ENCODE measurements around the gene GPSM3. TPM values are rescaled to one million over a fixed set of nuclear protein-coding genes. Genes with fewer than 3 reads are reported as not detected.
"Not testable (repeated sequence)": the region's sequence is repeated elsewhere in the genome, so short reads cannot be mapped to it uniquely, and the experiment has no call there.

GPSM3 gene
- polyA plus RNA-seq, 1 experiment, result 13.3 TPM

- CTCF ChIA-PET, result no interaction called here
- TF ChIP-seq CTCF (IDR thresholded peaks at IDR 0.05; ENCODE audit: insufficient read depth, low read depth, low read length), result no peak
- H3K4me3 ChIP-seq (ENCODE audit: low read depth, low read length), result no peak overlapping the region
- H3K27me3 ChIP-seq (ENCODE audit: control insufficient read depth, insufficient read depth, low read length), result peaks cover 11% of the 10 kb centered on the region
- POLR2A ChIA-PET, result no interaction called here
- no peaks in the 10 kb centered on the region for H3K36me3 ChIP-seq (ENCODE audit: control insufficient read depth, insufficient read depth, low read length)
- no peak for DNase-seq (ENCODE audit: low read depth)
Observed at GRCh38 chr6:32213649-32214048, 21.2 kb upstream of the GPSM3 start.

GRCh38 chr6:32212076-32212760 lies 19.8 kb upstream of the GPSM3 start:
- Histone ChIP-seq H3K36me3 (ENCODE audit: control insufficient read depth, insufficient read depth, low read length) (no peaks in the 10 kb centered on the region), H3K4me3 (ENCODE audit: low read depth, low read length) (no peak overlapping the region), H3K27me3 (ENCODE audit: control insufficient read depth, insufficient read depth, low read length) (peaks cover 8% of the 10 kb centered on the region; the same call in 1 of the 2 replicates)
- no peak for DNase-seq (ENCODE audit: low read depth)
- ChIA-PET POLR2A (no interaction called here), CTCF (interaction anchor here (0.6 to 1.3 kb wide), 2 partner anchors 17 to 33 kb away, joined by 3 read pairs; no protein-coding TSS in a partner anchor)
- TF ChIP-seq CTCF (IDR thresholded peaks at IDR 0.05; ENCODE audit: insufficient read depth, low read depth, low read length), result no peak

- POLR2A ChIA-PET; DNase-seq (ENCODE audit: low read depth); H3K27me3 ChIP-seq (ENCODE audit: control insufficient read depth, insufficient read depth, low read length); H3K36me3 ChIP-seq (ENCODE audit: control insufficient read depth, insufficient read depth, low read length); H3K4me3 ChIP-seq (ENCODE audit: low read depth, low read length): not testable (repeated sequence)
- CTCF ChIA-PET, result interaction anchor here (0.6 to 1.3 kb wide), 2 partner anchors 18 to 33 kb away, joined by 3 read pairs; no protein-coding TSS in a partner anchor
Observed at GRCh38 chr6:32211432-32211831, 19.0 kb upstream of the GPSM3 start.

GRCh38 chr6:32210191-32210601 lies 17.8 kb upstream of the GPSM3 start:
- Histone ChIP-seq H3K27me3 (ENCODE audit: control insufficient read depth, insufficient read depth, low read length) (0 out of 2 replicates have a peak, but pooled peaks cover 4% of the 10 kb centered on the region), H3K36me3 (ENCODE audit: control insufficient read depth, insufficient read depth, low read length) (no peaks in the 10 kb centered on the region), H3K4me3 (ENCODE audit: low read depth, low read length) (no peak overlapping the region)
- no peak for TF ChIP-seq CTCF (IDR thresholded peaks at IDR 0.05; ENCODE audit: insufficient read depth, low read depth, low read length)
- ChIA-PET POLR2A (no interaction called here), CTCF (no interaction called here)
- DNase-seq (ENCODE audit: low read depth), result no peak

GRCh38 chr6:32208996-32209395 lies 16.6 kb upstream of the GPSM3 start:
- no peaks in the 10 kb centered on the region for H3K36me3 ChIP-seq (ENCODE audit: control insufficient read depth, insufficient read depth, low read length)
- TF ChIP-seq CTCF (IDR thresholded peaks at IDR 0.05; ENCODE audit: insufficient read depth, low read depth, low read length), result no peak
- no peak overlapping the region for H3K4me3 ChIP-seq (ENCODE audit: low read depth, low read length)
- ChIA-PET CTCF (no interaction called here), POLR2A (no interaction called here)
- H3K27me3 ChIP-seq (ENCODE audit: control insufficient read depth, insufficient read depth, low read length), result 0 out of 2 replicates have a peak, but pooled peaks cover 4% of the 10 kb centered on the region
- no peak for DNase-seq (ENCODE audit: low read depth)

- no peak for TF ChIP-seq CTCF (IDR thresholded peaks at IDR 0.05; ENCODE audit: insufficient read depth, low read depth, low read length)
- Histone ChIP-seq H3K36me3 (ENCODE audit: control insufficient read depth, insufficient read depth, low read length) (no peaks in the 10 kb centered on the region), H3K4me3 (ENCODE audit: low read depth, low read length) (no peak overlapping the region), H3K27me3 (ENCODE audit: control insufficient read depth, insufficient read depth, low read length) (peaks cover 4% of the 10 kb centered on the region)
- DNase-seq (ENCODE audit: low read depth), result no peak
- ChIA-PET CTCF (interaction anchor here (1.5 kb wide), 1 partner anchor 41 kb away, joined by 3 read pairs; no protein-coding TSS in a partner anchor), POLR2A (no interaction called here)
Observed at GRCh38 chr6:32204268-32204715, 11.8 kb upstream of the GPSM3 start.

Data from BJ (cell line).